Measurements from ENCODE around the gene ALS2. TPM values are rescaled to one million over a fixed set of nuclear protein-coding genes. Genes with fewer than 3 reads are reported as not detected.

Gene ALS2
- total and polyA plus RNA-seq, 11 donors = 12.3 to 45.1 (median 34.7) TPM

GRCh38 chr2:201785135-201785534 is 4.4 kb upstream of the ALS2 start:
- no peak overlapping the region for H3K27ac ChIP-seq
- no peaks in the 10 kb centered on the region for H3K27me3 ChIP-seq
- intact Hi-C loops (cut with DNase I) = loop anchor here in 1 of 10 donors (10.0 kb wide), 1 partner anchor 250 kb away; the partner anchor contains the start of gene FZD7
- DNase-seq = no peak
- TF ChIP-seq CTCF (IDR thresholded peaks at IDR 0.05) (no peak), POLR2A (IDR thresholded peaks at IDR 0.05) (no peak)
- H3K4me3 ChIP-seq = no peak overlapping the region
- H3K4me1 ChIP-seq = peaks cover 0 to 7% (median under 1%) of the 10 kb centered on the region in 12 donors
- H3K9me3 ChIP-seq = no peaks in the 10 kb centered on the region
- WGBS, 4 donors = 71 to 84% (median 79%) methylated on average over 4 of the region's 4 CpGs
- ATAC-seq = no peak
- no peaks in the 10 kb centered on the region for H3K36me3 ChIP-seq

- intact Hi-C loops (cut with DNase I) = loop anchor here in 2 of 10 donors (5.0 to 10.0 kb wide), 2 partner anchors 248 to 250 kb away; partner anchors contain the start of gene FZD7 (in 2 of the 2)
Measured at GRCh38 chr2:201784563-201784962, 3.8 kb upstream of the ALS2 start.

GRCh38 chr2:201781557-201782051 is 871 bp upstream of the ALS2 start:
- DNase-seq (peak in 2 of 5 donors; percentile 12 to 30), ATAC-seq (peak in 3 of 4 donors; percentile 0 to 3 (median 3))
- Histone ChIP-seq H3K27me3 (no peaks in the 10 kb centered on the region), H3K27ac (peak overlapping the region in 10 of 12 donors; percentile 78 to 94 (median 90)), H3K4me1 (peaks cover 5 to 38% (median 33%) of the 10 kb centered on the region in 12 donors), H3K36me3 (no peaks in the 10 kb centered on the region), H3K4me3 (peak overlapping the region; percentile 64 to 96 (median 78)), H3K9me3 (no peaks in the 10 kb centered on the region)
- intact Hi-C loops (cut with DNase I) = loop anchor here in 2 of 10 donors (5.0 to 10.0 kb wide), 2 partner anchors 251 to 253 kb away; partner anchors contain the start of gene FZD7 (in 2 of the 2)
- TF ChIP-seq POLR2A (IDR thresholded peaks at IDR 0.05) = no peak
- TF ChIP-seq CTCF (IDR thresholded peaks at IDR 0.05) = no peak
- WGBS, 4 donors = 2 to 7% (median 5%) methylated on average over 15 of the region's 15 CpGs

More at GRCh38 chr2:201784563-201784962, 3.8 kb upstream of the ALS2 start:
- TF ChIP-seq POLR2A (IDR thresholded peaks at IDR 0.05) (no peak), CTCF (IDR thresholded peaks at IDR 0.05) (no peak)
- Histone ChIP-seq H3K9me3 (no peaks in the 10 kb centered on the region), H3K4me3 (no peak overlapping the region), H3K27ac (no peak overlapping the region), H3K36me3 (no peaks in the 10 kb centered on the region), H3K4me1 (peaks cover 0 to 13% (median 6%) of the 10 kb centered on the region in 12 donors), H3K27me3 (no peaks in the 10 kb centered on the region)
- WGBS, 4 donors = 25 to 46% (median 40%) methylated on average over 1 of the region's 1 CpG
- no peak for ATAC-seq
- DNase-seq = no peak

- TF ChIP-seq CTCF (IDR thresholded peaks at IDR 0.05) (peak in 1 of 12 donors; percentile 2), POLR2A (IDR thresholded peaks at IDR 0.05) (no peak)
- 2 to 5% (median 4%) methylated on average over 21 to 22 of the region's 22 CpGs for WGBS, 4 donors
- intact Hi-C loops (cut with DNase I) = loop anchor here in 2 of 10 donors (5.0 to 10.0 kb wide), 2 partner anchors 252 to 255 kb away; partner anchors contain the start of gene FZD7 (in 2 of the 2)
- Histone ChIP-seq H3K27ac (peak overlapping the region; percentile 70 to 94 (median 90)), H3K36me3 (no peaks in the 10 kb centered on the region), H3K4me3 (peak overlapping the region; percentile 64 to 96 (median 78)), H3K4me1 (peaks cover 5 to 53% (median 37%) of the 10 kb centered on the region in 12 donors), H3K27me3 (no peaks in the 10 kb centered on the region), H3K9me3 (no peaks in the 10 kb centered on the region)
- peak in 3 of 4 donors; percentile 3 to 30 (median 21) for ATAC-seq
- no peak for DNase-seq
Measured at GRCh38 chr2:201779901-201780673, 646 bp downstream of the ALS2 start.
